Measurements from ENCODE around the gene ARL6IP4.
"Not testable (repeated sequence)": the region's sequence is repeated elsewhere in the genome, so short reads cannot be mapped to it uniquely, and the experiment has no call there.

Gene ARL6IP4

DNA sequence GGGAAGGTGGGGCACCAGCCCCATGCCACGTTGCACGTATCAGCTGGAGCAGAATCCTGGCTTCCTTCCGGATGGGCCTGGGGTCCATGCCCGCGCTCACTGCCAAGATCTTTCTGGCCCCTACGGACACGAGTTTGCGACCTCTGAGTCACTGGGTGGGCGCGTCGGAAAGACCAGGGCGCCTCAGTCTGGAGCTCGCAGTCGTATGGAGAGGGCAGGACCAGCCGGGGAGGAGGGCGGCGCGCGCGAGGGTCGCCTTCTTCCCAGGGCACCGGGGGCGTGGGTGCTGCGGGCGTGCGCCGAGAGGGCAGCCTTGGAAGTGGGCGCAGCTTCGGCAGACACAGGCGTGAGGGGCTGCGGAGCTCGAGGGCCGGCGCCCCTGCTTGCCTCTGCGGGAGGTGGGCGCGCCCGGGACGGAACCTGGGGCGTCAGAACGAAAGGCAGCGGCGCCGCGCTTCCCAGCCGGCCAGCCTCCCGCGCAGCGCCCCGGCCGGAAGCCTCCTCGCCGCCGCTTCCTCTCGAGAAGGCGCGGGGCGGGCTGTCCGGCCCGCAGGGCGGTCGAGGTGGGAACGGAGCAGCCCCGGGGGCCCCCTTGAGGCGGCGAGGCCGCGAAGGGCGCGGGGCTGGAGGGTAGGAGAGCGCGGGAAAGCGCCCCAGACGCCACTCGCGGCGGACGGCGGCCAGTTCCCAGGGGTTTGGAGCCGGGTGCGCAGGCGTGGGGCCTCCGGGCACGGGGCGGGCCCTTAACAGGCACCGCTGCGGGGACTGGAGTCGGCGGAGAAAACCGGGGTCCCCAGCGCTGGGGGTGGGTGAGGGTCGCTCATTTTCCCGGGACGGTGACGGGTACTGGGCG is at the start of gene ARL6IP4:
ARL6IP4 (plus strand) TSS at position 499 of the 853 bp plus-strand sequence. CDS start 459 bp downstream, outside the sequence.
- no peak for DNase-seq (ENCODE audit: low read depth)
- peak within 1 kb of the TSS; percentile 94 for H3K4me3 ChIP-seq (ENCODE audit: low read depth, low read length)
- TF ChIP-seq, protein P1, sequence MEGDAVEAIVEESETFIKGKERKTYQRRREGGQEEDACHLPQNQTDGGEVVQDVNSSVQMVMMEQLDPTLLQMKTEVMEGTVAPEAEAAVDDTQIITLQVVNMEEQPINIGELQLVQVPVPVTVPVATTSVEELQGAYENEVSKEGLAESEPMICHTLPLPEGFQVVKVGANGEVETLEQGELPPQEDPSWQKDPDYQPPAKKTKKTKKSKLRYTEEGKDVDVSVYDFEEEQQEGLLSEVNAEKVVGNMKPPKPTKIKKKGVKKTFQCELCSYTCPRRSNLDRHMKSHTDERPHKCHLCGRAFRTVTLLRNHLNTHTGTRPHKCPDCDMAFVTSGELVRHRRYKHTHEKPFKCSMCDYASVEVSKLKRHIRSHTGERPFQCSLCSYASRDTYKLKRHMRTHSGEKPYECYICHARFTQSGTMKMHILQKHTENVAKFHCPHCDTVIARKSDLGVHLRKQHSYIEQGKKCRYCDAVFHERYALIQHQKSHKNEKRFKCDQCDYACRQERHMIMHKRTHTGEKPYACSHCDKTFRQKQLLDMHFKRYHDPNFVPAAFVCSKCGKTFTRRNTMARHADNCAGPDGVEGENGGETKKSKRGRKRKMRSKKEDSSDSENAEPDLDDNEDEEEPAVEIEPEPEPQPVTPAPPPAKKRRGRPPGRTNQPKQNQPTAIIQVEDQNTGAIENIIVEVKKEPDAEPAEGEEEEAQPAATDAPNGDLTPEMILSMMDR (IDR thresholded peaks at IDR 0.05; ENCODE audit: control insufficient read depth, extremely low read depth, insufficient read depth) = no peak

- no peak overlapping the region for H3K4me3 ChIP-seq (ENCODE audit: low read depth, low read length)
- no peak for DNase-seq (ENCODE audit: low read depth)
- TF ChIP-seq, protein P1 (IDR thresholded peaks at IDR 0.05; ENCODE audit: control insufficient read depth, extremely low read depth, insufficient read depth) = no peak
These were observed 48.3 kb upstream of the ARL6IP4 start for GRCh38 chr12:122932207-122932606.

- TF ChIP-seq, protein P1 (IDR thresholded peaks at IDR 0.05; ENCODE audit: control insufficient read depth, extremely low read depth, insufficient read depth) = no peak
- no peak for DNase-seq (ENCODE audit: low read depth)
- no peak overlapping the region for H3K4me3 ChIP-seq (ENCODE audit: low read depth, low read length)
These were observed 45.8 kb upstream of the ARL6IP4 start for GRCh38 chr12:122934722-122935121.

GRCh38 chr12:122935318-122935717 is 45.2 kb upstream of the ARL6IP4 start:
- H3K4me3 ChIP-seq (ENCODE audit: low read depth, low read length) = no peak overlapping the region
- DNase-seq (ENCODE audit: low read depth) = no peak
- TF ChIP-seq, protein P1 (IDR thresholded peaks at IDR 0.05; ENCODE audit: control insufficient read depth, extremely low read depth, insufficient read depth) = no peak

DNA sequence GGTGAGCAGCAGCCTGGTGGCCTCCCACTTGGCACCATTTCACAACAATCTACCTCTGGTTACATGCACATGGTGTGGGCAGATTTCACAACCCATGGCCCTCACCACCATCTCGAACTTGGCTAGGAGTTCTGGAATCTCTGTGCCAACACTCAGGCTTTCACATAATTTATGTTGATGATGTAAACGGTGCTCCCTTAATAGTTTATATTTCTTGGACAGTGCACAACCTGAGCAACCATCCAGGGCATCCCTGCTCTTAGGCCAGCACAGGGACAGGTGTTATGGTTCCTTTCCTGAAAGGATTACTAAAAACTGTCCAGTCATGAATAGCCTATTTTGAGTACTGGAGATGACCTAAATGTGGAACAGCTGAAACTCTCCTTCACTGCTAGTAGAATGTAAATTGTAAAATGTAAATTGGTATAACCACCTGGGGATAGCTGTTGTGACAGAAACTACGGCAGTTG is 42.8 kb upstream of the ARL6IP4 start:
- DNase-seq (ENCODE audit: low read depth) = no peak
- no peak overlapping the region for H3K4me3 ChIP-seq (ENCODE audit: low read depth, low read length)
- TF ChIP-seq, protein P1 (IDR thresholded peaks at IDR 0.05; ENCODE audit: control insufficient read depth, extremely low read depth, insufficient read depth) = no peak

- no peak for DNase-seq (ENCODE audit: low read depth)
- TF ChIP-seq, protein P1 (IDR thresholded peaks at IDR 0.05; ENCODE audit: control insufficient read depth, extremely low read depth, insufficient read depth) = no peak
- no peak overlapping the region for H3K4me3 ChIP-seq (ENCODE audit: low read depth, low read length)
These were observed 41.4 kb upstream of the ARL6IP4 start for GRCh38 chr12:122939125-122939524.

- not testable (repeated sequence) for DNase-seq (ENCODE audit: low read depth); H3K4me3 ChIP-seq (ENCODE audit: low read depth, low read length)
These were observed 39.1 kb upstream of the ARL6IP4 start for GRCh38 chr12:122941351-122941750.

Data from LNCaP clone FGC (cell line).